Duodenal mucosa (tissue), 2 donors: Measurements from ENCODE around the gene TMEM178B.

Source experiments
- H3K27ac ChIP-seq: one replicate; pipeline ENCODE4 v1.7.0; 2013; ENCODE audit warnings: low read depth, low read length
- H3K27me3 ChIP-seq, 2 donors: one replicate each; pipeline ENCODE4 v1.7.0; 2013; ENCODE audit warnings: low read length in 2 of 2, control low read depth in 1 of 2; ENCODE audit not compliant: insufficient read depth in 2 of 2, control insufficient read depth in 1 of 2
- H3K36me3 ChIP-seq, 2 donors: one replicate each; pipeline ENCODE4 v1.7.0; 2013; ENCODE audit warnings: low read length in 2 of 2, control low read depth in 1 of 2; ENCODE audit not compliant: insufficient read depth in 2 of 2, control insufficient read depth in 1 of 2
- H3K4me1 ChIP-seq, 2 donors: one replicate each; pipeline ENCODE4 v1.7.0; 2013; ENCODE audit warnings: low read length in 2 of 2, control low read depth in 1 of 2; ENCODE audit not compliant: insufficient read depth in 2 of 2, control insufficient read depth in 1 of 2
- H3K4me3 ChIP-seq, 2 donors: one replicate each; pipeline ENCODE4 v1.7.0; 2013; ENCODE audit warnings: low read length in 2 of 2, low read depth in 1 of 2
- H3K9ac ChIP-seq, 2 donors: one replicate each; pipeline ENCODE4 v1.7.0; 2013; ENCODE audit warnings: low read length in 2 of 2, low read depth in 1 of 2
- H3K9me3 ChIP-seq, 2 donors: one replicate each; pipeline ENCODE4 v1.7.0; 2013; ENCODE audit warnings: low read length in 2 of 2, control low read depth in 1 of 2; ENCODE audit not compliant: control insufficient read depth in 1 of 2

TMEM178B gene

GRCh38 chr7:141213226-141213625 lies 139.4 kb downstream of the TMEM178B start:
- Histone ChIP-seq H3K36me3 (no peaks in the 10 kb centered on the region), H3K4me3 (no peak overlapping the region), H3K27ac (no peak overlapping the region), H3K9me3 (no peaks in the 10 kb centered on the region), H3K27me3 (no peaks in the 10 kb centered on the region), H3K4me1 (no peaks in the 10 kb centered on the region), H3K9ac (no peak overlapping the region)

- Histone ChIP-seq H3K27ac (no peak overlapping the region), H3K4me1 (no peaks in the 10 kb centered on the region), H3K4me3 (no peak overlapping the region), H3K9me3 (no peaks in the 10 kb centered on the region), H3K36me3 (no peaks in the 10 kb centered on the region), H3K27me3 (no peaks in the 10 kb centered on the region), H3K9ac (no peak overlapping the region)
Measured at GRCh38 chr7:141217938-141218337, 144.1 kb downstream of the TMEM178B start.

GRCh38 chr7:141218941-141219340 lies 145.1 kb downstream of the TMEM178B start:
- H3K4me3 ChIP-seq = no peak overlapping the region
- no peaks in the 10 kb centered on the region for H3K27me3 ChIP-seq
- no peaks in the 10 kb centered on the region for H3K4me1 ChIP-seq
- no peaks in the 10 kb centered on the region for H3K36me3 ChIP-seq
- no peak overlapping the region for H3K27ac ChIP-seq
- no peaks in the 10 kb centered on the region for H3K9me3 ChIP-seq
- no peak overlapping the region for H3K9ac ChIP-seq

- no peaks in the 10 kb centered on the region for H3K9me3 ChIP-seq
- H3K36me3 ChIP-seq = no peaks in the 10 kb centered on the region
- no peaks in the 10 kb centered on the region for H3K27me3 ChIP-seq
- no peaks in the 10 kb centered on the region for H3K4me1 ChIP-seq
- no peak overlapping the region for H3K27ac ChIP-seq
- no peak overlapping the region for H3K4me3 ChIP-seq
- no peak overlapping the region for H3K9ac ChIP-seq
Measured at GRCh38 chr7:141220263-141220880, 146.5 kb downstream of the TMEM178B start.

GRCh38 chr7:141221007-141221612 lies 147.2 kb downstream of the TMEM178B start:
- H3K27me3 ChIP-seq = no peaks in the 10 kb centered on the region
- H3K9me3 ChIP-seq = no peaks in the 10 kb centered on the region
- H3K9ac ChIP-seq = no peak overlapping the region
- H3K4me1 ChIP-seq = no peaks in the 10 kb centered on the region
- H3K36me3 ChIP-seq = no peaks in the 10 kb centered on the region
- H3K27ac ChIP-seq = no peak overlapping the region
- no peak overlapping the region for H3K4me3 ChIP-seq

GRCh38 chr7:141225916-141226618 lies 152.2 kb downstream of the TMEM178B start:
- H3K4me3 ChIP-seq = no peak overlapping the region
- no peaks in the 10 kb centered on the region for H3K9me3 ChIP-seq
- no peaks in the 10 kb centered on the region for H3K36me3 ChIP-seq
- H3K9ac ChIP-seq = no peak overlapping the region
- no peaks in the 10 kb centered on the region for H3K27me3 ChIP-seq
- no peak overlapping the region for H3K27ac ChIP-seq
- H3K4me1 ChIP-seq = no peaks in the 10 kb centered on the region

- H3K9me3 ChIP-seq = no peaks in the 10 kb centered on the region
- H3K36me3 ChIP-seq = no peaks in the 10 kb centered on the region
- no peak overlapping the region for H3K27ac ChIP-seq
- H3K27me3 ChIP-seq = no peaks in the 10 kb centered on the region
- H3K4me3 ChIP-seq = no peak overlapping the region
- H3K9ac ChIP-seq = no peak overlapping the region
- no peaks in the 10 kb centered on the region for H3K4me1 ChIP-seq
Measured at GRCh38 chr7:141227454-141227853, 153.6 kb downstream of the TMEM178B start.

- no peaks in the 10 kb centered on the region for H3K27me3 ChIP-seq
- no peaks in the 10 kb centered on the region for H3K36me3 ChIP-seq
- H3K4me3 ChIP-seq = no peak overlapping the region
- H3K27ac ChIP-seq = no peak overlapping the region
- H3K4me1 ChIP-seq = no peaks in the 10 kb centered on the region
- H3K9ac ChIP-seq = no peak overlapping the region
- H3K9me3 ChIP-seq = no peaks in the 10 kb centered on the region
Measured at GRCh38 chr7:141228482-141228881, 154.6 kb downstream of the TMEM178B start.

GRCh38 chr7:141231018-141231792 lies 157.3 kb downstream of the TMEM178B start:
- no peaks in the 10 kb centered on the region for H3K36me3 ChIP-seq
- peaks cover 0 to 8% of the 10 kb centered on the region in 2 donors for H3K4me1 ChIP-seq
- H3K9me3 ChIP-seq = no peaks in the 10 kb centered on the region
- no peak overlapping the region for H3K9ac ChIP-seq
- no peaks in the 10 kb centered on the region for H3K27me3 ChIP-seq
- no peak overlapping the region for H3K27ac ChIP-seq
- H3K4me3 ChIP-seq = no peak overlapping the region
